PC-9 (cell line): ENCODE results near the gene ATP6V1E1.

ENCODE experiments used
- CTCF ChIP-seq: fragments of 200-600 bp; sonication (generic); conservative IDR thresholded peaks from 2 replicates; pipeline ENCODE4 v1.6.1; 2017; ENCODE audit warnings: mixed run types, antibody characterized with exemption, mild to moderate bottlenecking, moderate library complexity
- EZH2 ChIP-seq: fragments of 200-600 bp; sonication (generic); IDR thresholded peaks from 2 replicates; pipeline ENCODE4 v1.8.0; 2017; ENCODE audit warnings: antibody characterized with exemption, low read depth

GRCh38 chr22:17581056-17581455 lies 47.5 kb downstream of the ATP6V1E1 start:
- TF ChIP-seq CTCF (no peak), EZH2 (no peak)
